ENCODE results near the gene BST1. TPM values are rescaled to one million over a fixed set of nuclear protein-coding genes. Genes with fewer than 3 reads are reported as not detected.

Gene BST1
- total RNA-seq, 1 donor, result 31.8 TPM

DNA sequence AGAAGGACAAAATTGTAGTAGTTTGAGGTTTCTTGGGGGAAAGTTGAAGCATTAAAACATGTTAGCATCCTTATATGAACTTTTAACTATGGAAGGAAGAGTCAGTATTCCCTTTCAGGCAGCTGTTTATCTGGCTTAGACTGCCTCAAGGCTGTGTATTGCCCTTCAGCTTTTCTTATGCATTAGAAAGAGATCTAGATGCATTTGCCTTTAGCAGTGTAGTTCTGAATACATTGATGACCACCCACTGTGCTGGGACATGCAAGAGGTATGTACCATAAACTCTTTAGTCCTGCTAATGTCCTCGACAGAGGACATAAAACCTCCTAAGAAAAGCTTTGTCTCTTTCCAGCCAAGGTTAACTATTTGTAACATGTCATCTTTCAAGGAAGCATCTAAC, 18.4 kb upstream of the BST1 start:
- peak overlapping the region; percentile 75 for H3K4me2 ChIP-seq (ENCODE audit: insufficient read depth, low read length)
- peak overlapping the region; percentile 40 for H3K27ac ChIP-seq (ENCODE audit: low read depth, low read length)
- H3K36me3 ChIP-seq (ENCODE audit: insufficient read depth, low read length), result peaks cover 43% of the 10 kb centered on the region
- no peak overlapping the region for H2AFZ ChIP-seq (ENCODE audit: low read length)
- H4K20me1 ChIP-seq (ENCODE audit: insufficient read depth, low read length), result no peaks in the 10 kb centered on the region
- peaks cover 27% of the 10 kb centered on the region for H3K4me1 ChIP-seq (ENCODE audit: insufficient read depth, low read length)
- DNase-seq (ENCODE audit: insufficient read length, low spot score, missing footprints), result peak; percentile 81
- no peaks in the 10 kb centered on the region for H3K27me3 ChIP-seq (ENCODE audit: insufficient read depth, low read length)
- peaks cover 63% of the 10 kb centered on the region for H3K79me2 ChIP-seq (ENCODE audit: insufficient read depth, low read length)
- H3K9me3 ChIP-seq (ENCODE audit: low read depth, low read length), result no peaks in the 10 kb centered on the region
- H3K4me3 ChIP-seq (ENCODE audit: insufficient read depth, low read length), result no peak overlapping the region
- TF ChIP-seq, protein P1, sequence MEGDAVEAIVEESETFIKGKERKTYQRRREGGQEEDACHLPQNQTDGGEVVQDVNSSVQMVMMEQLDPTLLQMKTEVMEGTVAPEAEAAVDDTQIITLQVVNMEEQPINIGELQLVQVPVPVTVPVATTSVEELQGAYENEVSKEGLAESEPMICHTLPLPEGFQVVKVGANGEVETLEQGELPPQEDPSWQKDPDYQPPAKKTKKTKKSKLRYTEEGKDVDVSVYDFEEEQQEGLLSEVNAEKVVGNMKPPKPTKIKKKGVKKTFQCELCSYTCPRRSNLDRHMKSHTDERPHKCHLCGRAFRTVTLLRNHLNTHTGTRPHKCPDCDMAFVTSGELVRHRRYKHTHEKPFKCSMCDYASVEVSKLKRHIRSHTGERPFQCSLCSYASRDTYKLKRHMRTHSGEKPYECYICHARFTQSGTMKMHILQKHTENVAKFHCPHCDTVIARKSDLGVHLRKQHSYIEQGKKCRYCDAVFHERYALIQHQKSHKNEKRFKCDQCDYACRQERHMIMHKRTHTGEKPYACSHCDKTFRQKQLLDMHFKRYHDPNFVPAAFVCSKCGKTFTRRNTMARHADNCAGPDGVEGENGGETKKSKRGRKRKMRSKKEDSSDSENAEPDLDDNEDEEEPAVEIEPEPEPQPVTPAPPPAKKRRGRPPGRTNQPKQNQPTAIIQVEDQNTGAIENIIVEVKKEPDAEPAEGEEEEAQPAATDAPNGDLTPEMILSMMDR (IDR thresholded peaks at IDR 0.05; ENCODE audit: extremely low read depth, low read depth, low read length), result no peak

DNA sequence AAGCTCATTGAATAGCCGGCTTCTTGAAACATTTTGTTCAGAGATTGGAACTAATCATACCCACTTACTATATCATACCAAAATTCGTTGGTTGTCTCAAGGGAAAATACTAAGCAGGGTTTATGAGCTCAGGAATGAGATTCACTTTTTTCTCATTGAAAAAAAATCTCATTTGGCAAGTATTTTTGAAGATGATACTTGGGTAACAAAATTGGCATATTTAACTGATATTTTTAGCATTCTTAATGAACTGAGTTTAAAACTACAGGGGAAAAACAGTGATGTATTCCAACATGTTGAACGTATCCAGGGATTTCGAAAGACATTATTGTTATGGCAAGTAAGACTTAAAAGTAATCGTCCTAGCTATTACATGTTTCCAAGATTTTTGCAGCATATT, 14.8 kb upstream of the BST1 start:
- DNase-seq (ENCODE audit: insufficient read length, low spot score, missing footprints), result no peak
- Histone ChIP-seq H2AFZ (ENCODE audit: low read length) (no peak overlapping the region), H3K9me3 (ENCODE audit: low read depth, low read length) (no peaks in the 10 kb centered on the region), H3K79me2 (ENCODE audit: insufficient read depth, low read length) (peaks cover 31% of the 10 kb centered on the region), H3K4me3 (ENCODE audit: insufficient read depth, low read length) (no peak overlapping the region), H3K36me3 (ENCODE audit: insufficient read depth, low read length) (peaks cover 43% of the 10 kb centered on the region), H3K27me3 (ENCODE audit: insufficient read depth, low read length) (no peaks in the 10 kb centered on the region), H3K4me1 (ENCODE audit: insufficient read depth, low read length) (peaks cover 55% of the 10 kb centered on the region), H3K4me2 (ENCODE audit: insufficient read depth, low read length) (no peak overlapping the region), H3K27ac (ENCODE audit: low read depth, low read length) (peak overlapping the region; percentile 98), H4K20me1 (ENCODE audit: insufficient read depth, low read length) (no peaks in the 10 kb centered on the region)
- TF ChIP-seq, protein P1 (IDR thresholded peaks at IDR 0.05; ENCODE audit: extremely low read depth, low read depth, low read length), result no peak

DNA sequence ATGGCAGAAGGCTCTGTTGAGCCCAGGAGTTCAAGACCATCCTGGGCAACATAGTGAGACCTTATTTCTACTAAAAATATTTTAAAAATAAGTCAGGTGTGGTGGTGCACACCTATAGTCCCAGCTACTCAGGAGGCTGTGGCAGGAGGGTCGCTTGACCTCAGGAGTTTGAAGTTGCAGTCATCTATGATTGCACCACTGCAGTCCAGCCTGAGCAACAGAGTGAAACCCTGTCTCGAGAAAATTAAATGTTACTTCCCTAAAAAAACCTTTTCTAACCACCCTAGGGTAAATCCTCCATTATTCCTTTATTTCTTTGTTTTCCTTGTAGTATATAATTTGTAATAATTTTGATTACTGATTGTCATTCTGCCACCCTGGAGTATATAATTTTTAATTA, 13.3 kb upstream of the BST1 start:
- DNase-seq (ENCODE audit: insufficient read length, low spot score, missing footprints), result no peak
- Histone ChIP-seq H3K27me3 (ENCODE audit: insufficient read depth, low read length) (no peaks in the 10 kb centered on the region), H3K27ac (ENCODE audit: low read depth, low read length) (peak overlapping the region; percentile 98), H3K4me3 (ENCODE audit: insufficient read depth, low read length) (no peak overlapping the region), H2AFZ (ENCODE audit: low read length) (no peak overlapping the region), H3K4me2 (ENCODE audit: insufficient read depth, low read length) (peak overlapping the region; percentile 50), H3K4me1 (ENCODE audit: insufficient read depth, low read length) (peaks cover 49% of the 10 kb centered on the region), H3K9me3 (ENCODE audit: low read depth, low read length) (no peaks in the 10 kb centered on the region), H4K20me1 (ENCODE audit: insufficient read depth, low read length) (no peaks in the 10 kb centered on the region), H3K36me3 (ENCODE audit: insufficient read depth, low read length) (peaks cover 39% of the 10 kb centered on the region), H3K79me2 (ENCODE audit: insufficient read depth, low read length) (peaks cover 17% of the 10 kb centered on the region)
- TF ChIP-seq, protein P1 (IDR thresholded peaks at IDR 0.05; ENCODE audit: extremely low read depth, low read depth, low read length), result no peak

DNA sequence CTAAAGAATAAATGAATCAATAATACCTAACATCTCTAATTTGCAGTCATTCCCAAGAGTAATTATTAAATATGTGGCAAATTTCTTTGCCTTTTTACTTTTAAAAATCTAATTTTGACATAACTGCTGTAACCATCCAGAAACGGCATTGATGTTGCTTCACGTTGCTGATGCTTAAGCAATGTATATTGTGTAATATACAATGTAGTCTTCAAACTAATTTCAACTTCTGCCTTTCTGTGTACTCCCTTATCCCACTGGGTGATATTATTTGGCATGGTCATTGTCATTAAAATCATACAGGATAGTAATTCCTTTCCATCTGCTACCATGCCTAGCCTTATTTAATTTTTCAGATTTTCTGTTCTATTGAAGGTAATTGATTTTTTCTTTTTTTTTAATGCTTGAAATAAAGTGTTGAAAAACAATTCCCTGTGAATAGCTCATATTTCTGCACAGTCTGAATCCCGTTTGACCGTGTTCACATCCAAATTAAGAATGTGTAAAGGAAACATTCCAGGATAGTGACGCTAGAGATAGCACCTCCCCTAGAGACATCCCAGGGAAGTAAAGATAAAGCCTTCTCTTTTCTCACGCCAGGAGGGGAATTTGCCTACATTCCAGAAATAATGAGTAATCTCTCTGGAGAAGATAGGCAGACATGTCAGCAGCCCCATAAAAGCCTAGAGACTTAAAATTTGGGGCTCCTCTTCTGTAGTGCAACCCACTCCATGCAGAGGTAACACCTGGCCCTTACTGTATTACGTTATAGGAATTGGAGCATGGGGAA, 12.7 kb upstream of the BST1 start:
- no peaks in the 10 kb centered on the region for H3K9me3 ChIP-seq (ENCODE audit: low read depth, low read length)
- peak; percentile 80 for DNase-seq (ENCODE audit: insufficient read length, low spot score, missing footprints)
- no peak overlapping the region for H2AFZ ChIP-seq (ENCODE audit: low read length)
- no peaks in the 10 kb centered on the region for H3K27me3 ChIP-seq (ENCODE audit: insufficient read depth, low read length)
- H3K79me2 ChIP-seq (ENCODE audit: insufficient read depth, low read length), result peaks cover 10% of the 10 kb centered on the region
- peaks cover 54% of the 10 kb centered on the region for H3K4me1 ChIP-seq (ENCODE audit: insufficient read depth, low read length)
- peak overlapping the region; percentile 98 for H3K27ac ChIP-seq (ENCODE audit: low read depth, low read length)
- no peaks in the 10 kb centered on the region for H4K20me1 ChIP-seq (ENCODE audit: insufficient read depth, low read length)
- TF ChIP-seq, protein P1 (IDR thresholded peaks at IDR 0.05; ENCODE audit: extremely low read depth, low read depth, low read length), result no peak
- H3K4me2 ChIP-seq (ENCODE audit: insufficient read depth, low read length), result peak overlapping the region; percentile 50
- H3K36me3 ChIP-seq (ENCODE audit: insufficient read depth, low read length), result peaks cover 34% of the 10 kb centered on the region
- H3K4me3 ChIP-seq (ENCODE audit: insufficient read depth, low read length), result no peak overlapping the region

Data from osteoblast (primary cell).